ENCODE results near the gene FBXO42. TPM values are rescaled to one million over a fixed set of nuclear protein-coding genes. Genes with fewer than 3 reads are reported as not detected.

Gene FBXO42
- total and polyA plus RNA-seq, 2 donors (not counting 3 experiments of a cell fraction or from before 2014, with no cell fraction given): 16.3 to 20.4 TPM

- no peak for TF ChIP-seq EZH2 (IDR thresholded peaks at IDR 0.05; ENCODE audit: borderline replicate concordance, low read depth, low read length, severe bottlenecking)
- no peak for TF ChIP-seq MYC (IDR thresholded peaks at IDR 0.05; ENCODE audit: low read depth, low read length)
- no peak for TF ChIP-seq MAX (IDR thresholded peaks at IDR 0.05; ENCODE audit: insufficient read depth, insufficient read length)
- no peak for TF ChIP-seq POLR2A (IDR thresholded peaks at IDR 0.05; ENCODE audit: low read depth, low read length)
- no peak for TF ChIP-seq CTCF (IDR thresholded peaks at IDR 0.05; ENCODE audit: extremely low read depth in 1 of 2, insufficient read depth in 1 of 2, low read depth in 1 of 2, low read length in 2 of 2)
- TF ChIP-seq POLR2AphosphoS5 (IDR thresholded peaks at IDR 0.05; ENCODE audit: insufficient read depth, low read depth, low read length): no peak
- TF ChIP-seq FOS (IDR thresholded peaks at IDR 0.05; ENCODE audit: borderline replicate concordance, insufficient read depth, low read length): no peak
- no peak for TF ChIP-seq JUN (IDR thresholded peaks at IDR 0.05; ENCODE audit: borderline replicate concordance, insufficient read depth, insufficient read length, low read depth)
- no peak for TF ChIP-seq GATA2 (IDR thresholded peaks at IDR 0.05; ENCODE audit: insufficient read depth, insufficient read length, low read depth, low read length)
- H4K20me1 ChIP-seq (replicated peaks; ENCODE audit: control insufficient read depth, extremely low read depth, insufficient read depth, low read length): no peaks in the 10 kb centered on the region
- no peak overlapping the region for H3K9ac ChIP-seq (replicated peaks; ENCODE audit: extremely low read depth, insufficient read depth, low read length)
- no peaks in the 10 kb centered on the region for H3K27me3 ChIP-seq (ENCODE audit: control insufficient read depth in 2 of 2, insufficient read depth in 2 of 2, low read length in 2 of 2)
- no peak overlapping the region for H3K4me3 ChIP-seq (replicated peaks in 1 of 3; ENCODE audit: insufficient read depth in 1 of 3, low read depth in 1 of 3, low read length in 3 of 3)
- ChIA-PET POLR2A (no interaction called here), CTCF (interaction anchor here (0.7 to 1.2 kb wide), 2 partner anchors 13 to 65 kb away, joined by 3 to 5 read pairs; no protein-coding TSS in a partner anchor)
- H3K27ac ChIP-seq (ENCODE audit: insufficient read depth, low read depth, low read length): no peak overlapping the region
- H3K9me1 ChIP-seq (replicated peaks; ENCODE audit: control insufficient read depth, extremely low read depth, insufficient read depth, low read length): no peaks in the 10 kb centered on the region
- FAIRE-seq (no peak), DNase-seq (ENCODE audit: low read depth, low spot score) (no peak)
- no TSS peak for BruUV-seq (replicated peaks)
- peaks cover 3% of the 10 kb centered on the region for H3K79me2 ChIP-seq (ENCODE audit: control insufficient read depth, insufficient read depth, low read length)
- no peak overlapping the region for H2AFZ ChIP-seq (ENCODE audit: low read depth, low read length)
- no peaks in the 10 kb centered on the region for H3K9me3 ChIP-seq (replicated peaks; ENCODE audit: control insufficient read depth, insufficient read depth, low read length)
- intact Hi-C loops (cut with micrococcal nuclease) (no loop called here), dilution Hi-C loops (cut with MboI; ENCODE audit: extremely low pct_ligation_motif_present, low sequenced_read_pairs) (no loop called here)
- H3K4me1 ChIP-seq (ENCODE audit: control insufficient read depth, extremely low read depth, insufficient read depth, low read length): peaks cover 8% of the 10 kb centered on the region
- no peak overlapping the region for H3K4me2 ChIP-seq (ENCODE audit: insufficient read depth, low read length)
- peaks cover 5 to 9% of the 10 kb centered on the region in 2 experiments for H3K36me3 ChIP-seq (ENCODE audit: control insufficient read depth in 2 of 2, extremely low read depth in 1 of 2, insufficient read depth in 2 of 2, low read length in 2 of 2)
Measured at GRCh38 chr1:16298653-16299052, 53.6 kb downstream of the FBXO42 start.

Data from endothelial cell of umbilical vein (primary cell).